SH-SY5Y (cell line): ENCODE data around the gene PPP3CA.

Experiments
- GATA2 ChIP-seq: IDR thresholded peaks from 2 replicates; pipeline ENCODE4 v1.6.1; 2011; ENCODE audit warnings: mild to moderate bottlenecking, low read depth, low read length
- GATA3 ChIP-seq: IDR thresholded peaks from 2 replicates; pipeline ENCODE4 v1.6.1; 2011; ENCODE audit warnings: low read depth, mild to moderate bottlenecking, low read length, moderate library complexity

DNA sequence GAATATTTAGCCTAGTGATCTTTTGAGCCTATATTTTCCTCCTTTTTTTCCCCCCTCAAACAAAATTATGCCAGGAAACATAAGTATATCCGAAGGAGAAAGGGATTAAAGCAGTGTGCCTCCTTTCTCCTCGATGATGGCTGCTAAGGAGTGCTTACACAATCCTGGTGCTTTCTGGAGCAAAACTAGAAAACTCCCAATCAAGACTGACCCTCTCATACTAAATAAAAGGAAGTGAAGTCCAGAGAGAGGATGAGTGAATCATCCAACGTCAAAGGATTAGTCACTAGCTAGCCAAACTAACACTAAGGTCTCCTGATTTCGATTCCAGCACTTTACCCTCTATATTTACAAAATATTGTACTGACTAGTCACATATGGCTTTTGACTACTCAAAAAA, 146.8 kb downstream of the PPP3CA start:
- TF ChIP-seq GATA2 (no peak), GATA3 (no peak)
